ENCODE measurements around the gene TMEM263.
A peak's percentile ranks its signal among the peaks of the same experiment; 100 is the strongest.
"Not testable (repeated sequence)": the region's sequence is repeated elsewhere in the genome, so short reads cannot be mapped to it uniquely, and the experiment has no call there.

TMEM263 gene

DNA sequence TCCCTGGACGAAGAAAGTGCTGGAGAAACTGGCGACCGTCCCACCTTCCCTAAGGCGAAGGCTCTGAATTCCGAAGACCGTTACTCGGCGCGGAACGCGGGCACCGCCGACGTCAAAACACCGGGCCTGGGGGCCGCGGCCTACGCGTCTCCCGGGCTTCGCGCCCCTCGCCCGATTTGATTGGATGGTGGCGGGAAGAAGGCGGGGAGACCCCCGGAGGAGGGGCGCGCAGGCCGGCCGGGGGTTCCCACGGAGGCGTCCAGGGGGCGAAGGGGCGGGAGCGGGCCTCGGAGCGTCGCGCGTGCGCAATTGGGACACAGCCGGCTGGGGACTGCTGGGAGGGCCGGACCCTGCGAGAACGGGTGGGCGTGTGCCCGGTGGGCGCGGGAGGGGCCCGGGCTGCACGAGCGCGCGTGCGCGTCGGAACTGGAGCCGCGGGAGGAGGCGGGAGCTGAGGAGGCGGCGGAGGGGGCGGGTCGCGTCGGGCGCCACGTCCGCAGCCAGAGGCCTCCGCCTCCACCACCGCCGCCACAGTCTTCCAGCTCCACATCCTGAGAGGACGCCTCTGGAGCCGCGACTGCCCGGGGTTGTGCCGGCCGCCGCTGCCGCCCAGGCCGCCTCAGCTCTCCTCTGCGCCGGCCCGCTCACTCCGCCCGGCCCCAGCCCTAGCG, at the start of gene TMEM263:
Gene TMEM263, plus strand, starts transcription at position 531 of the 671 bp plus-strand sequence. CDS start 11,210 bp downstream, outside the sequence.
- DNase-seq (ENCODE audit: low read depth, low spot score) = peak; percentile 74

DNA sequence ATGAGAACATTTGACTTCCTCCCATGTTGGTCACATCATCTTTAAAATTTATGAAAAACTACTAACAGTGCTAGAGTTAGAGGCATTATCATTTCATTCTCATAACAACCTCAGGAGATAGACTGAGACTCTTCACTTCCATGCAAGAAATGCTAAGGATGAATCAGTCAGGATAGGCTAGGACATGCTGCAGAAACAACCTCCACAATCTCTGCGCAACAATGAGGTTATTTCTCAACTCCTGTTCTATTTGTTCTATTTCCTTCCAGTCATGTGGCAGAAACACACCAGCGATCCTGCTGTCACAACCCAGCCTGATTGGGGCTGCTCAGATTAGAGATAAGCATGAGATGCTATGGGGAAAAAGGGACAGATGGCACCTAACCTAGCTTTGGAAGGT, 49.0 kb upstream of the TMEM263 start:
- no peak for DNase-seq (ENCODE audit: low read depth, low spot score)

DNA sequence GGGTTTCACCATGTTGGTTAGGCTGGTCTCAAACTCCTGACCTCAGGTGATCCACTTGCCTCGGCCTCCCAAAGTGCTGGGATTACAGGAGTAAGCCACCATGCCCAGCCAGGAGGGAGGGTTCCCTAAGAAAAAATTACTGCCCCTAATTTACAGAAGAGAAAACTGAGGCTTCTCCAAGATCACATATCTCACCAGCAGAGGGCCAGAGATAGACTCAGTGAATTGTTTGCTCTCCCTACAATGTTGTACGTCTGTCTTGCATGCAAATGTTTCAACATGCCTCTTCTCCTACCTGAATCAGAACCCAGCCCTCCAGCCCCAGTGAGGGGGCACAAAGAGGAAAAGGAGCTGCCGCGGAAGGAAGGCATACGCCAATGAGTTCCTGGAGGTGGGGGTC, 48.3 kb upstream of the TMEM263 start:
- no peak for DNase-seq (ENCODE audit: low read depth, low spot score)

DNA sequence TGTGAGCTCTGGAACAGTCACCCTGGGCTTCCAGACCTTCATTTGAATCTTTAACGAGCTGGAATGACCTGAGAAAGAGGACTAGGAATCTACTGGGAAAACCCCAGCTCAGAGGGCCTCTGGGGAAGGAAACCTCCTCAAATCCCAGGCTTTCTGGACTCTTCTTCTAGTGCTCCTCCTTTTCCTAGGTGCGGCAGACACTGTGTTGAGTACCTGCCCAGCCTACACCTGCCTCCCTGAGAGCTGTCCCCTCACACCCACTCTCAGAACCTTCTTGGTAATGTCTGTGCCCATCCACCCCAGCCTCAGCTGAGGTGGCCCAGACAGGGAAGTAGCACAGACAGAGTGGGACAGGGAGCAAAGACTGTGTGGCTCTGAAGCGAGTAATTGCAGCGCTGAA, 47.9 kb upstream of the TMEM263 start:
- no peak for DNase-seq (ENCODE audit: low read depth, low spot score)

DNA sequence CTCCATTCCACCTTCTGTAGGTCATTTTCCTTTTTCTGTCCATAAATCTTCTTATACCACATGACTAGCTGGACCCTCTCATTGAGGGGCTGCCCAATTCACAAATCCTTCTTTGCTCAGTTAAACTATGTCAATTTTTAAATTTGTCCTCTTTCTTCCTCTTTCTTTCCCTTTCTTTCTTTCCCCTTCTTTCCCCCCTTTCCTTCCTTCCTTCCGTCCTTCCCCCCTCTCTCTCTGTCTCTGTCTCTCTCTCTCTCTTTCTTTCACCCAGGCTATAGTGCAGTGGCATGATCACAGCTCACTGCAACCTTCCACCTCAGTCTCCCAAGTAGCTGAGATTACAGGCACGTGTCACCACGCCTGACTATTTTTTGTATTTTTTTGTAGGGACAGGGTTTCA, 47.1 kb upstream of the TMEM263 start:
- no peak for DNase-seq (ENCODE audit: low read depth, low spot score)

DNA sequence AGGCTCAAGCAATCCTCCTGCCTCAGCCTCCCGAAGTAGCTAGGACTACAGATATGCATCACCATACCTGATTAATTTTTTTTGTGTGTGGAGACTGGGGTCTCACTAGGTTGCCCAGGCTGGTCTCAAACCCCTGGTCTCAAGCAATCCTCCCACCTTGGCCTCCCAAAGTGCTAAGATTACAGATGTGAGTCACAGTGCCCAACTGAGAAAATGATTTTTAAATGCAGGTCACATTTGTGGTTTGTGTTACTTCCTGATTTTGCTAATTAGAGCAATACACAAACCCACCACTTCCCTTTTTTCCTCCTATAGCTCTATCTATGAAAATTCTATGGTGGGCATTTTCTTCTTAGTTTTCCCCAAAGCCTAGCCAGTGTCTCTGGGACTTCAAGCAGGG, 45.5 kb upstream of the TMEM263 start:
- DNase-seq (ENCODE audit: low read depth, low spot score) = no peak

DNA sequence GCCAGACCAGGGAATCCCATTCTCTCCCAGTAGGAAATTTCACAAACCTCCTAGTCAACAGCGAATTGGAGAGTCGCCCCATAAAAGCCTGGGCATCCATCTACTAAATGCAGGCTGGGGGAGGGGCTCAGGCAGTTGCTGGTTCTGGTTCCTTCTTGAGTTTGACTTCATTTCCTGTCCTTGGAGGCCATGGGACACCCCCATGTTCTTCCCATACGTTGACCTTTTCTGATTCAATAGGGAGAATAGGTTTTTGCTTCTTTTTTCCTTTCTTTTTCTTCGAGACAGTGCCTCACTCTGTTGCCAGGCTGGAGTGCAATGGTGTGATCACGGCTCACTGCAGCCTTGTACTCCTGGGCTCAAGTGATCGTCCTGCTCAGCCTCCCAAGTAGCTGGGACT, 44.1 kb upstream of the TMEM263 start:
- DNase-seq (ENCODE audit: low read depth, low spot score) = no peak

DNA sequence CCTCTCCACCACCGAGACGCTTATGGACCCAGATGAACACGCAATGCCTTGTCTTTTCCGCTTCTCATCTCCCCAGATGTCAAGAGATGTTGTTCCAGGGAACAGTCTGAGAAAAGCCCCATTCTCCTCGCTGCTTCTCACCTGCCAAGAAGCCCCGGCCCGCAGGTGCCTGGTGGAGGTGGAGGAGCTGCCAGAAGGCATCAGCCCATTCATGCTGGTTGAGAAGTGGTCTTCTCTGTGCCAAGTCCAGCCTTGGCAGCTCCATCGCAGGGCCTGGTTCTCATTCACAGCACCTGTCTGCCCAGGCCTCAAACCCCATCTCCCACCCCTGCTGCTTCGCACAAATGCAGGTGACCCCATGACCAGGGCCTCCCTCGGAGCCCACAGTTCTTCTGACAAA, 42.3 kb upstream of the TMEM263 start:
- DNase-seq (ENCODE audit: low read depth, low spot score) = no peak

DNA sequence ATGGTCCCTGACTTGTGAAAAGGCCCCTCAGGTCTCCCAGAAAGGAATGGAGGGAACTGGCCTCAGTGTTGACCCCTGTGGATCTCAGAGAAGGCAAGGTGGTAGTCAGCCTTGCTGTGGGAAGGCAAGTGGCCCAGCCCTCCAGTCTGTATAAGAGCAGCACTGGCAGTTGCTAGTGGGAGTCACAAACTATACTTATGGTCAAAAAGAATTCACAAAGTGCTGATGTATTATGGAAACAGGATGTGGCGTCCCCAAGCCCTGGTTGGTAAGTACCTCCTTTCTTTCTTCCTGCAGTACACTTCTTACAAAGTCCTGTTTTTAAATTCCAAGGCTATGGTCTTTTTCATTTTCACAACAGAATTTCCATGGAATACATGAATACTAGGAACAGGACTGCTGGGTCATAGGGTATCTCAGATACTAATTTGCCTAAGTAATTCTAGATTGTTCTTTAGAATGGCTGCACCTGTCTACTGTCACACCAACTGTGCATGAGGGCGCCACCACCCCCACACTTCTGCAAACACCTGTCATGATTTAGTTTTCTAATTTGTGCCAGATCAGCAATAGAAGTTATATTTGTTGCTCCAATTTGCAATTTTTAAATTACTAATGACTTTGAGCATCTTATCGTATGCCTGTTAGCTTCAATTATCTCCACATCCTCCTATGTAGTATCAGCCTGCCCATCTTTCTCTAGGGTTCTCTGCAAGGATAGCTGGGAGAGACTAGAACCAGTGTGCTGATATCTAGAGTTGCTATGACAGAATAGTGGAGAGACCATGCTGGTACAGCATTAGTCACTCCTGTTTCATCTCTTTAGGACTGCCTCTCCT, 40.7 kb upstream of the TMEM263 start:
- DNase-seq (ENCODE audit: low read depth, low spot score) = no peak

DNA sequence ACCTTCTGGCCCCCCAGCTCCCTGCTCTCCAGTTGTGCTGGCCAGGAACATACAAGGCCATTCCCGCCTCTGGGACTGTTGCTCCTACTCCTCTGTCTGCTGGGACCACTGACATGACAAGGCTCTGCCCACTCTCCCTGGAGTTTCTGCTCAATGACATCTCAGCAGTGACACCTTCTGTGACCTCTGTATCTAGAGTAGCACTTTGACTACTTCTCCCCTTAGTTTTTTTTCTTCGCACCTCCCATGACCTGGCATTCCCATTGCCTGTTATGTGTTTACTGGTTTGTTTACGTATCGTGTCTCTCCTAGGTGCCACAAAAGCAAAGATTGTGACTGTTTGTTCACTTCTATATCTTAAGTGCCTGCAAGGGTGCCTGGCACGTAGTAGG, 40.1 kb upstream of the TMEM263 start:
- no peak for DNase-seq (ENCODE audit: low read depth, low spot score)

DNA sequence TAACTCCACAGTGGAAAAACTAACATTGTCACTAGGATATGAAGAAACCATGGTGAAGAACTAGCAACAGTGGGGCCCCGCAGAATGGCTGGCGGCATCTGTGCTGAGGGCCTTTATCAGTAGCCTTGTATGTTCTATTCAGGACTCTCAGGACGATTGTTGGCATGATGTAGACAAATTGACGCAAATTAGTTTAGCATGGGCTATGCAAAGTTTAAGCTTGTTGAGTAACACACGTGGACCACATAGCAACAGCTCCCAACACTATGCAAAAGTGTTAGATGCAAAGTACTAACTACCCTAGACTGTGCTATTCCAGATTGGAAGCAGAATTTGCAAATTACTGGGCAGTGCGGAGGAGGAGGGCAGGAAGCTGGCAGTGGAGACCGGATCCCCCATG, 38.2 kb upstream of the TMEM263 start:
- DNase-seq (ENCODE audit: low read depth, low spot score) = no peak

DNA sequence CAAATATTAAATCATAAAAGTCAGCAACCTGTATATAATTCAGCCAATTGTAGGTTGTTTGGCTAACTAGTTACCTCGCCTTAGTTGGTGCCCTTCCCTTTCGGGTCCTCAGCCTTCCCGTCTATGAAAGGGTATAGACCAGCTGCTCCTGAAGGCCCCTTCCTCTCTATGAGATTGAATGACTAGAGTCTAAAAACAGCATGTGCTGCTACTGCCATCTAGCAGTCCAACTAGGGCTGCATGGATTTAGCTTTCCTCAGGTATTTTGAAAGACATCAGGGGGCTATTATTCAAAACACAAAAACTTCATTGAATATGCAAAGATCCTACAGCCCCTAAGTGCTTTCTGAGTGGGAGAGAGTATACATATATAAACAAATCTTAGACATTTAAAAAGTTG, 37.0 kb upstream of the TMEM263 start:
- DNase-seq (ENCODE audit: low read depth, low spot score) = no peak

DNA sequence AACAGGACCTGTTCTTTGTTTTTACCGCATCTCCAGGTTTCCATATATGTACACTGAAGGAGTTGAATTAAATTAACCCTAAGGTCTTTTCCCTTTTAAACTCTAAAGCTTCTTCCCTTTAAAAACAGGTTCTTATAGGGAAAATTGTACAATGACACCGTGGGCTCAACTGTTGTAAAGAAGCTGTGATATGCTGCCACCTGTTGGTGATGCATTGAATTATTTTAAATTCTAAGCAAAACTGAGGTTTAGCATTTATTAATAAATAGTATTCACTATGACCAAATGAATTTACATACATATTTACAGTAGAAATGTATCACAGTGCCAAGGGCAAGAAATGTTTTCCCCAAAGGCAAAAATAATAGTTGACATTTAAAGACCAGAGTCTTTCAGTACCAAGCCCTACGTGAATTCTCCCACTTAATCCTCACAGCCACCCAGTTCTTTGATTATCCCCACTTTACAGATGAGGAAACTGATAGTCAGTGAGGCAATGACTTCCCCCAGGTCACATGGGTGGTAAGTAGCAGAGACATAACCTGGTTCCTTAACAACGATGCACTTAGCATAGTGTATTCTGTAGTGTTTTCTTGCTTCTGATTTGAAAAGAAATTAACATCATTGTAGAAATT, 35.7 kb upstream of the TMEM263 start:
- DNase-seq (ENCODE audit: low read depth, low spot score) = no peak

DNA sequence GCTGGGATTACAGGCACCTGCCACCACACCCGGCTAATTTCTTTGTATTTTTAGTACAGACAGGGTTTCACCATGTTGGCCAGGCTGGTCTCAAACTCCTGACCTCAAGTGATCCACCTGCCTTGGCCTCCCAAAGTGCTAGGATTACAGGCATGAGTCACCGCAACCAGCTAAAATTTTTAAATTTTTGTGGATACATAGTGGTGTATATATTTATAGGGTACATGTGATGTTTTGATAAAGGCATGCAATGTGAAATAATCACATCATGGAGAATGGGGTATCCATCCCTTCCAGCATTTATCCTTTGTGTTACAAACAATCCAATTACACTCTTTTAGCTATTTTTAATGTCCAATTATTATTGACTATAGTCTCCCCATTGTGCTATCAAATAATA, 33.7 kb upstream of the TMEM263 start:
- DNase-seq (ENCODE audit: low read depth, low spot score) = not testable (repeated sequence)

DNA sequence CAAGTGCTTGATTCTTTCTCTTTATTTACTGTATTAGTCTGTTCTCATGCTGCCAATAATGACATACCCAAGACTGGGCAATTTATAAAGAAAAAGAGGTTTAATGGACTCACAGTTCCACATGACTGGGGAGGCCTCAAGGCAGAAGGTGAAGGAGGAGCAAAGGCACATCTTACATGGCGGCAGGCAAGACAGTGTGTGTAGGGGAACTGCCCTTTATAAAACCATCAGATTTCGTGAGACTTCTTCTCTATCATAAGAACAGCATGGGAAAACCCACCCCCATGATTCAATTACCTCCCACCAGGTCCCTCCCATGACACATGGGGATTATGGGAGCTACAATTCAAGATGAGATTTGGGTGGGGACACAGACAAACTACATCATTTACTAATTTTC, 32.1 kb upstream of the TMEM263 start:
- DNase-seq (ENCODE audit: low read depth, low spot score) = not testable (repeated sequence)

DNA sequence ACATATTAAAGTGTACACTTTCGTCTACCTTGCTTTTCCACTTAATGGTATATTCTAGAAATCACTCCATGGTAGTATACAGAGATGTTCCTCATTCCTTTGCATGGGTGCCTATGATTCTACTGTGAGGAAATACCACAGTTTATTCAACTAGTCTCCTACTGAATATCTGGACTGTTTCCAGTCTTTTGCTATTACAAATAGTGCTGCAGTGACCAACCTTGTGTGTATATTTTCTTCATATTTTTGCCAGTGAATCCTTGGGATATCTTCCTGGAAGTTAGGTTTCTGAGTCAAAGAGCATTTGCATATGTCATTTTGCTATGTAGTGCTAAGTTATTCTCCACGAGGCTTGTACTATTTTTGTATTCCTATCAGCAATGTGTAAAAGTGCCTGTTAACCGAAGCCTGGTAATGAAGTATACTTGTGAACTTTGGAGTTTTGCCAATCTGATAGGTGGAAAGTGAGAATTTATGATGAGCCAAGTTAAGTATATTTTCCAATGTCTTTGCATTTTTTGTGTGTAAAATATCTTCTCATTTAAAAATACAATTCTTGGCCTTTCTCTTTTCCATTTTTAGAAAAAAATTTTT, 31.3 kb upstream of the TMEM263 start:
- DNase-seq (ENCODE audit: low read depth, low spot score) = no peak

DNA sequence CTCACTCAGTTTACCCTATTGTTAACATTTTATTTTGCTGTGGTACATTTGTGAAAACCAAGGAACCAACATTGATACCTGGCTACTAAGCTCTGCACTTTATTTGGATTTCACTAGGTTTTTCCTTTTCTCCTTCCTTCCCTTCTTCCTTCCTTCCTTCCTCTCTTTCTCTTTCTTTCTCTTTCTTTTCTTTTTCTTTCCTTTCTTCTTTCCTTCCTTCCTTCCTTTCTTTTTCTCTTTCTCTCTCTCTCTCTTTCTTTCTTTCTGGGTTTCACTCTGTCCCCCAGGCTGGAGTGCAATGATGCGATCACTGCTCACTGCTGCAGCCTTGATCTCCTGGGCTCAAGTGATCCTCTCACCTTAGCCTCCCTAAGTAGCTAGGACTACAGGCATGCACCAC, 29.1 kb upstream of the TMEM263 start:
- no peak for DNase-seq (ENCODE audit: low read depth, low spot score)

DNA sequence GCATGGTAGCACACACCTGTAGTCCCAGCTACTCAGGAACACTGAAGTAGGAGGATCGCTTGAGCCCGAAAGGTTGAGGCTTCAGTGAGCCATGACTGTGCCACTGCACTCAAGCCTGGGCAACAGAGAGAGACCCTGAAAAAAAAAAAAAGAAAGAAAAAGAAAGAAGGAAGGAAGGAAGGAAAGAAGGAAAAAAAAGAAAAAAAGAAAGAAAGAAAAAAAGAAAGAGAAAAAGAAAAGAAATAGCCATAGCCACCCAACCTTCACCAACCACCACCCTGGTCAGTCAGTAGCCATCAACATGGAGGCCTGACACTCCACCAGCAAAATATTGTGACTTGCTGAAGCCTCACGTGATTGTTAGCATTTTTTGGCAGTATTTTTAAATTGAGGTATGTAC, 21.4 kb upstream of the TMEM263 start:
- no peak for DNase-seq (ENCODE audit: low read depth, low spot score)

DNA sequence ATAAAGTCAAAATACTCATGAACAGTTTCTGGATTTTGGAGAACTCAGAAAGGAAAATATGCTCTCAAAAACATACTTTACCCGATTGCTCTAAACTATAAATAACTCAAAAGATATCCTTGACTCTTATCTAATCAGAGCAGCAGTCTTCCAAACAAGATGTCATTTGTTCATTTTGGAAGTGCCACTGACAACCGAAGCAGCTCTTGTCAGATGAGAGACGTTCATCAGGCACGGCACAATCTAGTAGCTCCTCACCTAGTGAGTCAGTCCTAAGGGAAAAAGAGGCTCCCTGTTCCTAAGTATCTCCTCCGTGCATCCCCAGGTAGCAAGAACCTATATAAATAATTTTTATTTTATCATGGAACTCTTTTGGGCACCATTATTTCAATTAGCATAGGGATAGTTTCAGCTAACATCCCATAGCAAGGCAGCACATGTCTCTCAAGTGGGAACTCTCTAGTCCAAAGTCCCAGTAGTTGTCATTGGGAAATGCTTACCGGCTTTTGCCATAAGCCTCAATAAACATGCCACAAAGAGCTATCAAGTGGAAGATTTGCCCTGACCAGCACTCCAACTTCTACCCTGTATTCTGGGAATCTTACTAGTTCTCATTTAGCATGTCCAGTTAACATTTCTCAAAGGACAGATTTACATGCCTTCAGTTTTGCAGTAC, 14.1 kb upstream of the TMEM263 start:
- DNase-seq (ENCODE audit: low read depth, low spot score) = no peak

DNA sequence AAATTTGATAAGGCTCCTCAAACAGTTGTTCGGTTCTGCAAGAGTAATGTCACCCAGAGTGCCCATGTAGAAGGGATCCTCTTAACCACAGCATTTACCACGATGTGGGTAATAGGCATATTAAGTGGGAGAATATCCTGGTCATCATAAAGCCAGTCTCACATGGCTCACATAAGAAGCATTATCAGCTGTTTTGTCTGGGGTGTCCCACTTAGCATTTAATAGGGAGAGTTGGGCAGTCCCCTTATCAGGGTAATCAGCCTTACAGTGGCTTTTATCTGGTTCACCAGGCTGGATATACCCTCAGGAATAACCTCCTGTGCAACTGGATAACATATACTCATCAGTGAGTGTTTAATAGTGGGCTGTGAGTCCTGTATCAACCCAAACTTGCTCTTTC, 12.9 kb upstream of the TMEM263 start:
- DNase-seq (ENCODE audit: low read depth, low spot score) = no peak

DNA sequence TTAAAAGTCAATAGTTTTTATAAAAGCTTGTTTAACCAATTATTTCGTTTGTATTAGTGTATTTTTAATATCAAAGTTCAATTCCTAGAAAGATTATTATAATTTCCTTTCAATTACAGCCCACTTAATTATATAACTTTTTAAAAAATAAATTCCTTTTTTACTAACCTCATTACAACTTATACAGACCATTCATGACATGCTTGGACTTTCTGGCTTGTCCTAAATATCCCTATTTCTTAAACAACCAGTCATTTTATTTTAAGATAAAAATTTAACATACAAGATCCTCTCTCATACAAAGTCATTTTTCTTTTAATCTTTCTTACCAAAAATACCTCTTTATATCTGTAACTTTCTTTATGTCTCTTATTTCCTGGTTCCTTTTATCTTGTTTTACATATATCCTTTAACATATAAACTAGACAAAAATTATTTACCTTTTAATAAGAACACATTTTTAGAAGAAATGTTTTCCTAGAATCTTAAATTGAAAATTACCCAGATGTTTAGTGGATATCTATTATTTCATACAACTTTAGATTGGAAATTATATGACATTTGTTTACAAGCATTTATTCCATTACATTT, 10.4 kb upstream of the TMEM263 start:
- DNase-seq (ENCODE audit: low read depth, low spot score) = no peak

Data from activated CD4-positive, CD25-positive, alpha-beta regulatory T cell treated with anti-CD3 and anti-CD28 coated beads, Interleukin-2, amount 50 U/mL, for 16 hours (primary cell).